C4-2B (cell line): ENCODE measurements around the gene FDPS.
A peak's percentile ranks its signal among the peaks of the same experiment; 100 is the strongest.

Source experiments
- ZFX ChIP-seq: fragments of 450-650 bp; IDR thresholded peaks from 2 replicates; pipeline ENCODE4 v1.6.1; 2017
- TF ChIP-seq, protein P1 (sequence below): fragments of 450-650 bp; conservative IDR thresholded peaks from 2 replicates; pipeline ENCODE4 v1.5.1; 2017; ENCODE audit warnings: mild to moderate bottlenecking

DNA sequence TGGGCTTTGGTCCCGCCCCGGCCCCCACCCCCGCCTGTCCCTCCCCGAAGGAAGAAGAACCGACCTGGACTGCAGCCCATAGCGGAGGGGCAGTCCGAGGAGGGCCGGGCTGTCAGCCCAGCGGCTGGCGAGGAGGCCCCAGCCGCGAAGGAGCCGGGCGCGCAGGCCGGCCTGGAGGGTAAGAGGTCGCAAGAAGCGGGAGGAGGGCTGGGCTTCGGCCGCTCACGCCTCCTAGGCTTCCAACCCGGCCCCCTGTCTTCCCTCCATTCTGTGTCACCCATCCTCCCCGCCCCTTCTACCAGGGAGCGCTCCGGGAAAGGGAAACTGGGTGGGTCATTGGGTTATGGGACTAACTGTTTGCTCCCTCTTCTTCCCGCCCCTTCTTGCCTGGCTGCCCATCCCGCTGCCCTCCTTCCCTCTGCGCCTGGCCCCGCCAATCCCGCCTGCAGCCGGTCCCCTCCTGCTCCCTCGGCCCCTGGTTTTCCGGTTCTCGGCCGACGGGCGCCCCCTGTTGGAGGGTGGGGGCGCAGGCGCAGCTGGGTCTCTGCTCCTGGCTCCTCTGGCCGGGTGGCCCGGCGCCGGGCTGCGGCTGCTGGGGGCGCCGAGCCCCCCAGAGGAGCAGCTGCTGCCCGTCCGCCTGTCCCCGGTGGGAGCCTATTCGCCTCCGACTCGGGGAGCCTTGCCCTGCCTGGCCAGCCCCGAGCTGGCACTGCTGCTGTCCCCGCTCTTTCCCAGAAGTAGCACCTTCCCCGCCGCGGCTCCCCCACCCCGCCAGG lies 14.5 kb downstream of the FDPS start:
- TF ChIP-seq, protein P1, sequence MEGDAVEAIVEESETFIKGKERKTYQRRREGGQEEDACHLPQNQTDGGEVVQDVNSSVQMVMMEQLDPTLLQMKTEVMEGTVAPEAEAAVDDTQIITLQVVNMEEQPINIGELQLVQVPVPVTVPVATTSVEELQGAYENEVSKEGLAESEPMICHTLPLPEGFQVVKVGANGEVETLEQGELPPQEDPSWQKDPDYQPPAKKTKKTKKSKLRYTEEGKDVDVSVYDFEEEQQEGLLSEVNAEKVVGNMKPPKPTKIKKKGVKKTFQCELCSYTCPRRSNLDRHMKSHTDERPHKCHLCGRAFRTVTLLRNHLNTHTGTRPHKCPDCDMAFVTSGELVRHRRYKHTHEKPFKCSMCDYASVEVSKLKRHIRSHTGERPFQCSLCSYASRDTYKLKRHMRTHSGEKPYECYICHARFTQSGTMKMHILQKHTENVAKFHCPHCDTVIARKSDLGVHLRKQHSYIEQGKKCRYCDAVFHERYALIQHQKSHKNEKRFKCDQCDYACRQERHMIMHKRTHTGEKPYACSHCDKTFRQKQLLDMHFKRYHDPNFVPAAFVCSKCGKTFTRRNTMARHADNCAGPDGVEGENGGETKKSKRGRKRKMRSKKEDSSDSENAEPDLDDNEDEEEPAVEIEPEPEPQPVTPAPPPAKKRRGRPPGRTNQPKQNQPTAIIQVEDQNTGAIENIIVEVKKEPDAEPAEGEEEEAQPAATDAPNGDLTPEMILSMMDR = peak; percentile 97
- no peak for TF ChIP-seq ZFX
